Activated T-helper 2 cell treated with anti-CD3 and anti-CD28 coated beads, Interferon-gamma antibody, Interleukin-2, Interleukin-4, amounts not matched to agents 10 μg/mL and 5 μg/mL and 100 μg/mL, durations not matched to agents 14 hours and 24 hours and 36 hours (primary cell): ENCODE results near the gene SLC28A1. TPM values are rescaled to one million over a fixed set of nuclear protein-coding genes. Genes with fewer than 3 reads are reported as not detected.
"Not testable (repeated sequence)": the region's sequence is repeated elsewhere in the genome, so short reads cannot be mapped to it uniquely, and the experiment has no call there.

Experiments
- DNase-seq: peaks from one replicate; pipeline ENCODE4 v3.0.0; 2021; ENCODE audit warnings: low spot score
- H3K27ac Mint-ChIP-seq: one replicate; pipeline ENCODE4 v1.8.0; 2021; ENCODE audit warnings: mixed read lengths
- H3K27me3 Mint-ChIP-seq: one replicate; pipeline ENCODE4 v1.8.0; 2021; ENCODE audit warnings: low read depth, mixed read lengths
- H3K36me3 Mint-ChIP-seq: one replicate; pipeline ENCODE4 v1.8.0; 2021; ENCODE audit warnings: low read depth, mixed read lengths
- H3K4me1 Mint-ChIP-seq: one replicate; pipeline ENCODE4 v1.8.0; 2021; ENCODE audit warnings: low read depth, mixed read lengths
- H3K4me3 Mint-ChIP-seq: one replicate; pipeline ENCODE4 v1.8.0; 2021; ENCODE audit warnings: low read depth, mild to moderate bottlenecking, moderate library complexity, mixed read lengths
- H3K9me3 Mint-ChIP-seq: one replicate; pipeline ENCODE4 v1.8.0; 2021; ENCODE audit warnings: mixed read lengths
- intact Hi-C: fragments of 100-400 bp; cut with micrococcal nuclease; formaldehyde crosslinking; loops from one replicate; pipeline ENCODE4 v1.15.1; 2023
- total RNA-seq: library from RNA; stranded (reverse); gene quantifications from 2 replicates; pipeline ENCODE4 v1.2.3, GENCODE V29; 2022

SLC28A1 gene
- total RNA-seq, 1 donor from 2014 or later = not detected

GRCh38 chr15:84868037-84868880 lies 16.2 kb upstream of the SLC28A1 start:
- DNase-seq = no peak
- no peak overlapping the region for H3K4me3 Mint-ChIP-seq
- intact Hi-C loops = no loop called here
- no peaks in the 10 kb centered on the region for H3K36me3 Mint-ChIP-seq
- no peaks in the 10 kb centered on the region for H3K9me3 Mint-ChIP-seq
- H3K27ac Mint-ChIP-seq = no peak overlapping the region
- H3K4me1 Mint-ChIP-seq = no peaks in the 10 kb centered on the region
- peaks cover 1% of the 10 kb centered on the region for H3K27me3 Mint-ChIP-seq

- Mint-ChIP-seq H3K4me3 (no peak overlapping the region), H3K9me3 (no peaks in the 10 kb centered on the region), H3K27ac (no peak overlapping the region), H3K27me3 (peaks cover 1% of the 10 kb centered on the region), H3K36me3 (no peaks in the 10 kb centered on the region), H3K4me1 (no peaks in the 10 kb centered on the region)
- intact Hi-C loops = no loop called here
- no peak for DNase-seq
Observed at GRCh38 chr15:84869510-84869909, 15.0 kb upstream of the SLC28A1 start.

DNA sequence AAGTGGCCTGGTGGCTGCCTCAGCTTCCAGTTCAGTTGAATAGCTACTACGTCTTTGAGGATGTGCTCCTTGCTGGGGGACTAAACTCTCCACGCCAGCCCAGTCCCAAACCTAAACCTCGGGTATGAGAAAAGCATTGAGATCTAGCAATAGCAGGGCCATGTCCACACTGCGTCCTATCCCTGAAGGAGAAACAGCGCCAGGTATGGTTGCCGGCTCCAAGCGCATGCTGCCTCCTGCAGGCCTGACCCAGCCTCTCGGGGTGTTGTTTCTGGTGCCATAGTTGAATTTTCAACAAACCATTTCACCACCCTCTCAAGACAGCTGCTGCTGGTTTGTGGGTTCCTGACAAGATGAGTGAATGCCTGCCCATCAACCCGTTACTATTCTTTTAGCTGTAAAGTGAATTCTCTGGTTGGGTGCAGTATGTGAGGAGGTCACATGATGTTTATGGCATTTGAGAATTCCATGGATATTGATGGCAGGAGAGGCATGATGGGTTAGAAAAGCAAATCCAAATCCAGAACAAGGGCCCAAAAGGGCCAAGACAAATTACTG lies 13.0 kb upstream of the SLC28A1 start:
- H3K4me3 Mint-ChIP-seq = no peak overlapping the region
- no peaks in the 10 kb centered on the region for H3K9me3 Mint-ChIP-seq
- no peak overlapping the region for H3K27ac Mint-ChIP-seq
- peaks cover 1% of the 10 kb centered on the region for H3K27me3 Mint-ChIP-seq
- intact Hi-C loops = no loop called here
- DNase-seq = no peak
- H3K4me1 Mint-ChIP-seq = no peaks in the 10 kb centered on the region
- H3K36me3 Mint-ChIP-seq = no peaks in the 10 kb centered on the region

- DNase-seq = no peak
- Mint-ChIP-seq H3K4me3 (no peak overlapping the region), H3K9me3 (no peaks in the 10 kb centered on the region), H3K36me3 (no peaks in the 10 kb centered on the region), H3K4me1 (peaks cover 3% of the 10 kb centered on the region), H3K27ac (no peak overlapping the region), H3K27me3 (peaks cover 1% of the 10 kb centered on the region)
- intact Hi-C loops = no loop called here
Observed at GRCh38 chr15:84872009-84872910, 12.2 kb upstream of the SLC28A1 start.

GRCh38 chr15:84873997-84874396 lies 10.5 kb upstream of the SLC28A1 start:
- DNase-seq = no peak
- H3K4me1 Mint-ChIP-seq = peaks cover 4% of the 10 kb centered on the region
- no peak overlapping the region for H3K4me3 Mint-ChIP-seq
- H3K36me3 Mint-ChIP-seq = no peaks in the 10 kb centered on the region
- no peaks in the 10 kb centered on the region for H3K9me3 Mint-ChIP-seq
- intact Hi-C loops = no loop called here
- H3K27me3 Mint-ChIP-seq = peaks cover 1% of the 10 kb centered on the region
- H3K27ac Mint-ChIP-seq = no peak overlapping the region

GRCh38 chr15:84874981-84875699 lies 9.3 kb upstream of the SLC28A1 start:
- no peaks in the 10 kb centered on the region for H3K9me3 Mint-ChIP-seq
- peaks cover under 1% of the 10 kb centered on the region for H3K27me3 Mint-ChIP-seq
- no peak overlapping the region for H3K27ac Mint-ChIP-seq
- no peaks in the 10 kb centered on the region for H3K36me3 Mint-ChIP-seq
- peaks cover 4% of the 10 kb centered on the region for H3K4me1 Mint-ChIP-seq
- intact Hi-C loops = loop anchor here (5.0 kb wide), 1 partner anchor 218 kb away; the partner anchor contains the start of gene NMB
- DNase-seq = no peak
- H3K4me3 Mint-ChIP-seq = no peak overlapping the region

DNA sequence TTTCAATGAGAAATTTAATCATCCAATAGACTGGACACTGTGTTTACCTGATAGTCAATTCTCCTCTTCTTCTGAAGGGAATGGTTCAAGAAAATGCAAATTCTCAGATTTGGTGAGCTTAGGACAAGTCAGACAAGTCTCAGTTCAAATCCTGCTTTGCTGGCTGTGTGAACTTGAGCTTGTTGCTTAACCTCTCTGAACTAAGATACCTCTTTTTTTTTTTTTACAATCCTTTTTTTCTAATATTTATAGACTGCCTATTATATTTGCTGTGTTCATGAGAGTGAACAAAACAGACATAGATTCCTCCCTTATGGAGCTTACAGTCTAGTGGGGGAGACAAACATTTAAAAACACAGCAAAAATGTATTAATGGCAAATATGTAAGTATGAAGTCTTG lies 8.2 kb upstream of the SLC28A1 start:
- Mint-ChIP-seq H3K9me3 (no peaks in the 10 kb centered on the region), H3K27me3 (no peaks in the 10 kb centered on the region), H3K4me1 (peaks cover 4% of the 10 kb centered on the region), H3K27ac (no peak overlapping the region), H3K4me3 (no peak overlapping the region), H3K36me3 (no peaks in the 10 kb centered on the region)
- DNase-seq = no peak
- intact Hi-C loops = loop anchor here (5.0 kb wide), 1 partner anchor 219 kb away; the partner anchor contains the start of gene NMB

DNA sequence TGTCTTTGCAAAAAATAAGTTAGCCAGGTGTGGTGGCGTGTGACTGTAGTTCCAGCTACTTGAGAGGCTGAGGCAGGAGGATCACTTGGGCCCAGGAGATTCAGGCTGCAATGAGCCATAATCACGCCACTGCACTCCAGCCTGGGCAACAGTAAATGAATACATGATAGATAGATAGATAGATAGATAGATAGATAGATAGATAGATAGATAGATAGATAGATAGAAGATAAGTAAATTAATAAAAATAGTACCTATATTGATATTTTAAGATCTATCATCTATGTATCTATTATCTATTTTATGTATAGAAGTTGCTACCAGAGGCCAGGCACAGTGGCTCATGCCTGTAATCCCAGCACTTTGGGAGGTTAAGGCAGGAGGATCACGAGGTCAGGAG lies 6.8 kb upstream of the SLC28A1 start:
- intact Hi-C loops = loop anchor here (1.0 to 5.0 kb wide), 3 partner anchors 51 to 289 kb away; partner anchors contain the start of gene NMB
- not testable (repeated sequence) for H3K4me1 Mint-ChIP-seq, H3K9me3 Mint-ChIP-seq, H3K4me3 Mint-ChIP-seq, DNase-seq, H3K36me3 Mint-ChIP-seq, H3K27me3 Mint-ChIP-seq, H3K27ac Mint-ChIP-seq

- H3K27me3 Mint-ChIP-seq = no peaks in the 10 kb centered on the region
- DNase-seq = peak; percentile 33
- H3K27ac Mint-ChIP-seq = no peak overlapping the region
- intact Hi-C loops = loop anchor here (1.0 to 5.0 kb wide), 3 partner anchors 50 to 290 kb away; partner anchors contain the start of gene NMB
- no peak overlapping the region for H3K4me3 Mint-ChIP-seq
- no peaks in the 10 kb centered on the region for H3K36me3 Mint-ChIP-seq
- H3K9me3 Mint-ChIP-seq = no peaks in the 10 kb centered on the region
- H3K4me1 Mint-ChIP-seq = peaks cover 4% of the 10 kb centered on the region
Observed at GRCh38 chr15:84878504-84878903, 6.0 kb upstream of the SLC28A1 start.

GRCh38 chr15:84879088-84879780 lies 5.2 kb upstream of the SLC28A1 start:
- intact Hi-C loops = loop anchor here (2.0 to 5.0 kb wide), 2 partner anchors 50 to 222 kb away; partner anchors contain the start of gene NMB
- H3K4me1 Mint-ChIP-seq = peaks cover 4% of the 10 kb centered on the region
- no peaks in the 10 kb centered on the region for H3K36me3 Mint-ChIP-seq
- no peak overlapping the region for H3K27ac Mint-ChIP-seq
- DNase-seq = no peak
- no peak overlapping the region for H3K4me3 Mint-ChIP-seq
- no peaks in the 10 kb centered on the region for H3K9me3 Mint-ChIP-seq
- no peaks in the 10 kb centered on the region for H3K27me3 Mint-ChIP-seq

DNA sequence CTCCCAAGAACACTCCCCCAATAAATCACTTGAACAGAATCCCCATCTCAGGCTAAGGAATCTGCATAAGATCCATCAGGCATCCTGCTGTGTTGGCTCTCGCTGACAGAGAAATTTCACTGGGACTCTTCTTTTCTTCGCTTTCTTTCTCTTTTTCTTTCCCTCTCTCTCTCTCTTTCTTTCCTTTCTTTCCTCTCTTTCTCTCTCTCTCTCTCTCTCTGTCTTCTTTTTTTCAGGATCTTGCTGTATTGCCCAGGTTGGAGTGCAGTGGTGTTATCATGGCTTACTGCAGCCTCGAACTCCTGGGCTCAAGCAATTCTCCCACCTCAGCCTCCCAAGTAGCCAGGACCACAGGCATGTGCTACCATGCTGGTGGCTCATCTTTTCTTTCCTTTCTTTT lies 4.5 kb upstream of the SLC28A1 start:
- intact Hi-C loops = no loop called here
- no peak for DNase-seq
- Mint-ChIP-seq H3K4me3 (no peak overlapping the region), H3K27ac (no peak overlapping the region), H3K4me1 (peaks cover 4% of the 10 kb centered on the region), H3K9me3 (no peaks in the 10 kb centered on the region), H3K27me3 (no peaks in the 10 kb centered on the region), H3K36me3 (no peaks in the 10 kb centered on the region)
